H9 (cell line): ENCODE results near the gene PTP4A2. TPM values are rescaled to one million over a fixed set of nuclear protein-coding genes. Genes with fewer than 3 reads are reported as not detected.

ENCODE experiments used
- DNase-seq: peaks from one replicate; pipeline ENCODE4 v3.0.0-alpha.2; 2017
- H2AFZ ChIP-seq: one replicate; pipeline ENCODE4 v1.6.1; 2013; ENCODE audit warnings: mild to moderate bottlenecking, low read length, control low read depth, moderate library complexity
- H2AK5ac ChIP-seq: 2 replicates; pipeline ENCODE4 v1.6.1; 2013; ENCODE audit warnings: low read length, control low read depth, mixed read lengths; ENCODE audit not compliant: insufficient read length
- H2BK120ac ChIP-seq: one replicate; pipeline ENCODE4 v1.6.1; 2013; ENCODE audit warnings: low read depth, mild to moderate bottlenecking, low read length, control low read depth, inconsistent platforms; ENCODE audit not compliant: poor library complexity, severe bottlenecking
- H2BK12ac ChIP-seq: 2 replicates; pipeline ENCODE4 v1.6.1; 2013; ENCODE audit warnings: low read length, control low read depth, mixed read lengths, low read depth; ENCODE audit not compliant: insufficient read length
- H2BK15ac ChIP-seq: 2 replicates; pipeline ENCODE4 v1.6.1; 2013; ENCODE audit warnings: low read depth, low read length, control low read depth
- H2BK20ac ChIP-seq: one replicate; pipeline ENCODE4 v1.6.1; 2013; ENCODE audit warnings: low read depth, mild to moderate bottlenecking, low read length, control low read depth, inconsistent platforms; ENCODE audit not compliant: poor library complexity, severe bottlenecking
- H2BK5ac ChIP-seq: 2 replicates; pipeline ENCODE4 v1.6.1; 2013; ENCODE audit warnings: low read length, control low read depth, mixed read lengths; ENCODE audit not compliant: insufficient read length
- H3K14ac ChIP-seq: 2 replicates; pipeline ENCODE4 v1.6.1; 2013; ENCODE audit warnings: low read length, control low read depth; ENCODE audit not compliant: insufficient read depth
- H3K18ac ChIP-seq: 2 replicates; pipeline ENCODE4 v1.6.1; 2013; ENCODE audit warnings: low read depth, mild to moderate bottlenecking, mixed read lengths, low read length, control low read depth; ENCODE audit not compliant: insufficient read length
- H3K23ac ChIP-seq: 2 replicates; pipeline ENCODE4 v1.6.1; 2013; ENCODE audit warnings: low read length, control low read depth, mixed read lengths, low read depth; ENCODE audit not compliant: insufficient read length
- H3K23me2 ChIP-seq: 2 replicates; pipeline ENCODE4 v1.6.1; 2013; ENCODE audit warnings: low read depth, mild to moderate bottlenecking, mixed read lengths, low read length, control low read depth; ENCODE audit not compliant: insufficient read length, poor library complexity, severe bottlenecking
- H3K27ac ChIP-seq: 2 replicates; pipeline ENCODE4 v1.5.1; 2013; ENCODE audit warnings: low read length, control low read depth, mixed read lengths, low read depth; ENCODE audit not compliant: insufficient read length
- H3K27me3 ChIP-seq: 2 replicates; pipeline ENCODE4 v1.6.1; 2013; ENCODE audit warnings: low read length, control low read depth, inconsistent platforms; ENCODE audit not compliant: insufficient read depth
- H3K4ac ChIP-seq: 2 replicates; pipeline ENCODE4 v1.6.1; 2013; ENCODE audit warnings: low read depth, mild to moderate bottlenecking, control low read depth, inconsistent platforms, low read length, moderate library complexity
- H3K4me1 ChIP-seq: 2 replicates; pipeline ENCODE4 v1.6.1; 2013; ENCODE audit warnings: low read length, control low read depth, inconsistent platforms; ENCODE audit not compliant: insufficient read depth
- H3K4me2 ChIP-seq: 2 replicates; pipeline ENCODE4 v1.6.1; 2013; ENCODE audit warnings: low read length, control low read depth, mixed read lengths; ENCODE audit not compliant: insufficient read length, insufficient read depth
- H3K56ac ChIP-seq: 2 replicates; pipeline ENCODE4 v1.6.1; 2013; ENCODE audit warnings: low read depth, mild to moderate bottlenecking, mixed read lengths, low read length, control low read depth; ENCODE audit not compliant: insufficient read length
- H3K79me1 ChIP-seq: 2 replicates; pipeline ENCODE4 v1.6.1; 2013; ENCODE audit warnings: low read depth, mild to moderate bottlenecking, moderate library complexity, low read length, control low read depth, inconsistent platforms; ENCODE audit not compliant: insufficient read depth, poor library complexity, severe bottlenecking
- H3K79me2 ChIP-seq: 2 replicates; pipeline ENCODE4 v1.6.1; 2013; ENCODE audit warnings: low read length, control low read depth, inconsistent platforms; ENCODE audit not compliant: insufficient read depth
- H3K9ac ChIP-seq: 2 replicates; pipeline ENCODE4 v1.6.1; 2013; ENCODE audit warnings: low read length, control low read depth, mixed read lengths; ENCODE audit not compliant: insufficient read length; ENCODE audit errors: extremely low read depth
- H3K9me3 ChIP-seq: one replicate; pipeline ENCODE4 v1.6.1; 2013; ENCODE audit warnings: low read depth, low read length, inconsistent platforms; ENCODE audit not compliant: control insufficient read depth
- H3T11ph ChIP-seq: one replicate; pipeline ENCODE4 v1.6.1; 2013; ENCODE audit warnings: mild to moderate bottlenecking, low read length, control low read depth, inconsistent platforms
- H4K20me1 ChIP-seq: one replicate; pipeline ENCODE4 v1.6.1; 2013; ENCODE audit not compliant: control insufficient read depth, insufficient read length, insufficient read depth
- H4K5ac ChIP-seq: 2 replicates; pipeline ENCODE4 v1.6.1; 2013; ENCODE audit warnings: low read depth, mild to moderate bottlenecking, mixed read lengths, low read length, control low read depth; ENCODE audit not compliant: insufficient read length
- H4K8ac ChIP-seq: replicated peaks from 2 replicates; pipeline ENCODE4 v1.6.1; 2013; ENCODE audit warnings: low read length, control low read depth, mixed read lengths, low read depth; ENCODE audit not compliant: insufficient read length
- H4K91ac ChIP-seq: 2 replicates; pipeline ENCODE4 v1.6.1; 2013; ENCODE audit warnings: low read depth, mild to moderate bottlenecking, moderate library complexity, mixed read lengths, low read length, control low read depth; ENCODE audit not compliant: insufficient read length
- H3K27ac Mint-ChIP-seq, 3 experiments: 2 replicates in 2 of 3; 3 replicates in 1 of 3; pipeline ENCODE4 v1.8.0; 2020 to 2021; ENCODE audit warnings: mixed read lengths in 3 of 3, mild to moderate bottlenecking in 1 of 3, moderate library complexity in 1 of 3
- H3K27me3 Mint-ChIP-seq: 2 replicates; pipeline ENCODE4 v1.8.0; 2021; ENCODE audit warnings: low read depth, mild to moderate bottlenecking, moderate library complexity, mixed read lengths
- H3K36me3 Mint-ChIP-seq, 3 experiments: 2 replicates in 2 of 3; 3 replicates in 1 of 3; pipeline ENCODE4 v1.8.0; 2020 to 2021; ENCODE audit warnings: low read depth in 3 of 3, mixed read lengths in 3 of 3; ENCODE audit not compliant: insufficient read depth in 1 of 3
- H3K4me1 Mint-ChIP-seq, 2 experiments: 2 replicates each; pipeline ENCODE4 v1.8.0; 2020; ENCODE audit warnings: mixed read lengths in 2 of 2
- H3K4me3 Mint-ChIP-seq, 2 experiments: 2 replicates in 1 of 2; 3 replicates in 1 of 2; pipeline ENCODE4 v1.8.0; 2020 to 2021; ENCODE audit warnings: mild to moderate bottlenecking in 2 of 2, mixed read lengths in 2 of 2, moderate library complexity in 1 of 2
- H3K9me3 Mint-ChIP-seq, 2 experiments: 2 replicates in 1 of 2; 3 replicates in 1 of 2; pipeline ENCODE4 v1.8.0; 2020; ENCODE audit warnings: mild to moderate bottlenecking in 2 of 2, mixed read lengths in 2 of 2, moderate library complexity in 1 of 2
- CTCF ChIP-seq: fragments of 200-600 bp; sonication (generic); conservative IDR thresholded peaks from 3 replicates; pipeline ENCODE4 v1.8.0; 2021; ENCODE audit warnings: antibody characterized with exemption, mild to moderate bottlenecking
- WGBS: extraction: QIAGEN DNeasy Blood & Tissue Kit; methylation state at CpG from one replicate; pipeline ENCODE4 v1.1.7; 2013; ENCODE audit warnings: missing lambda C conversion rate, low lambda C conversion rate, mixed read lengths; ENCODE audit not compliant: insufficient read length; ENCODE audit errors: extremely low coverage; 5-methylcytosine and 5-hydroxymethylcytosine counted together
- total RNA-seq: library from RNA; stranded (reverse); gene quantifications from 2 replicates; pipeline ENCODE4 v1.2.1, GENCODE V29; 2021

The PTP4A2 gene
- total RNA-seq, 1 experiment from 2014 or later = 192 TPM

- Mint-ChIP-seq H3K27ac (no peak overlapping the region), H3K9me3 (no peaks in the 10 kb centered on the region), H3K36me3 (no peaks in the 10 kb centered on the region), H3K4me3 (no peak overlapping the region), H3K27me3 (no peaks in the 10 kb centered on the region; the same call in 1 of the 2 replicates), H3K4me1 (no peaks in the 10 kb centered on the region)
- Histone ChIP-seq H4K5ac (no peak overlapping the region), H3K27me3 (no peaks in the 10 kb centered on the region), H4K91ac (no peak overlapping the region), H4K8ac (no peak overlapping the region), H2BK15ac (no peak overlapping the region), H2BK5ac (no peak overlapping the region), H3K56ac (no peak overlapping the region), H3K23ac (no peak overlapping the region), H3K23me2 (no peaks in the 10 kb centered on the region), H4K20me1 (no peaks in the 10 kb centered on the region), H2AK5ac (no peak overlapping the region), H2BK12ac (no peak overlapping the region), H3K14ac (no peak overlapping the region), H3K4me1 (no peaks in the 10 kb centered on the region), H3K27ac (no peak overlapping the region), H3K9ac (no peak overlapping the region), H3K18ac (no peak overlapping the region), H3K79me2 (no peaks in the 10 kb centered on the region), H3K9me3 (no peaks in the 10 kb centered on the region), H3K79me1 (no peaks in the 10 kb centered on the region), H3T11ph (no peak overlapping the region), H3K4ac (no peak overlapping the region), H2BK120ac (no peak overlapping the region), H3K4me2 (no peak overlapping the region), H2BK20ac (no peak overlapping the region), H2AFZ (no peak overlapping the region)
- TF ChIP-seq CTCF = no peak
- WGBS = no CpG with 5 or more reads among the region's 5 CpGs
- no peak for DNase-seq
These were observed 76.8 kb downstream of the PTP4A2 start for GRCh38 chr1:31861346-31861745.
